Right ventricle myocardium superior (tissue), 1 donor: ENCODE data around the gene TUBGCP3. TPM values are rescaled to one million over a fixed set of nuclear protein-coding genes. Genes with fewer than 3 reads are reported as not detected.
"Not testable (repeated sequence)": the region's sequence is repeated elsewhere in the genome, so short reads cannot be mapped to it uniquely, and the experiment has no call there.

Experiments used
- ATAC-seq: fragments of 200-7000 bp; cut with Tn5 transposase; one replicate; pipeline ENCODE4 v1.9.1; 2020; ENCODE audit warnings: mild to moderate bottlenecking; ENCODE audit not compliant: poor library complexity
- DNase-seq: peaks from one replicate; pipeline ENCODE4 v3.0.0-alpha.2; 2020
- intact Hi-C: fragments of 100-400 bp; cut with DNase I; formaldehyde crosslinking; loops from one replicate; pipeline ENCODE4 v1.11.2; 2022
- total RNA-seq: library from RNA; stranded (reverse); fragmentation: NEBNext Ultra II Directional; extraction: Animal tissue kit (Norgen Biotek cat#: 25700); gene quantifications from one replicate; pipeline ENCODE4 v1.2.1, GENCODE V29; 2021
- donor health status: DM: no; HTN: yes; CAD: no; lungs with severe emphysema.

Gene TUBGCP3
- total RNA-seq, 1 donor from 2014 or later, result 14.1 TPM

DNA sequence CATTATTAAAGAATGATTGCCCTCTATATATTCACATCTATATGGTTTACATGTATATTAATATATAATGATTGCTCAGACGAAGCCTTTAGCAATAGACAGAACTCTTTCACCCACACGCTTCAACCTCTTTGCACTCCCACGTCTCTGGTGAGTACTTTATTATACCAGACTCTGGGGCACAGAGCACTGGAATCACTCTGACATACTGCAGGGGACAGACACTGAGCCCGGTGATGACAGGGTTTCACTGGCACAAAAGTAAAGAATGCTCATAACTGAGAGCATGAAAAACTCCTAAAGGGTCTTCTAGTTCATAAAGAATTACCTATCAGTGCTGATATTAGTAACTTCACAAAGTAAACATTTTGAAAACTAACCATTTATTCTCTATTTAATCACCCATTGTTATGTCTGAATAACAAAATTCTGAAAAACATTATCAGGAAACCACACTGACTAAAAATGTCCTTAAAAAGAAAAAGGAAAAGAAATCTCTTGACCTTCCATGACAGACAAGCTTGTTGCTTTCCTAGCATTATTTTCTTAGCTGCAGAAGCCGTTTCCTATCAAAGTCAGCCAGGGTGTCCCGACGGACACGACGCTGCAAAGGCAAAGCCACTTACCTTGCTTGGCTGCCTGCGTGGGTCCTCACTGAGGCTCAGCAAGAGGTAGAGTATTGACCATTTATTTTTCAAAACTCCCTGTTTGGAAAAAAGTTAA, 29.1 kb downstream of the TUBGCP3 start:
- no peak for DNase-seq
- no peak for ATAC-seq
- intact Hi-C loops, result no loop called here

DNA sequence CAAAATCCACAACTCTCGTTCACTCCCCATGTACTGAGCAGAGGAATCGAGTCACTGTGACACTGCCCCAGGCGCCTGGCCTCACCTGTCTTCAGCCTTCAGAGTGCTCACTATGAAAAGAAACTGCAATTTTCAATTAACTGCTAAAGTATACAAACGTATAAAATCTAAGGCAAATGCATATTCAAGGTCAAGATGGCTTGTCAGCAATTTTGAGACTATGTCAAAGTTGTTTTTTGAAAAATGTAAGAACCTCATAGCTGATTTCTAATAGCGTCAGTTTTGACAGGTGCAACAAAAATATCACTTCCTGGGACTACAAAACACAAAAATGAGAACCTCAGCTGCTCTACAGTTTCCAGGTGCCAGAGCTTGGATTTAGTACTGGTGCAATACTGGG, 31.4 kb downstream of the TUBGCP3 start:
- DNase-seq, result no peak
- intact Hi-C loops, result no loop called here
- ATAC-seq, result no peak

DNA sequence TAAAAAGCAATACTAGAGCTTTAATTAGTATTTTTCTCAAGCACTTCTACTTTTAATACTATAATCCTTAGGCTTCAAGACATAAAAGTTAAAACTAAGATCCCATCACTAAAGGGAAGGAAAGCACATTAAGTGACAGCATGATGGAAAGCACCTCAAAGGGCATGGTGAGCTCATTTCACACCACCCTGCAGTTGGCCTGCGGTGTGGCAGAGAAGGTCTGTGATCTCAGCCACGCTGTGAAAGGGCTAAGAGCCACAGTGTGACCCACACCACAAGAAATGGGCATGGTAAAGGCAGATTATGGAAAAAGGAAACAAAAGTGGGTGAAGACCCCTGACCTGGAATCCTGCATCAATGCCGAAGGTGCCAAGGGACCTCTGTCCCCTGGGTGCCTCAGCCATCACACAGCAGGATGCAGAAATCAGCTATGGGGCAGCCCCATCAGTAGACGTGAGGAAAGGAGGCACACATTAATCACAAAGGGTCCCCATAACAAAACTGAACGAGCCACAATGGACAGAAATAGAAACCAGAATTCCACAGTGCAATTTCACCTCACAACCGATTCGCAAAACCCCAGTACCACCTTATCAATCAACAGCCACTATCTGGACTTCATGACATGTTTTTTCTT, 33.6 kb downstream of the TUBGCP3 start:
- intact Hi-C loops, result no loop called here
- no peak for DNase-seq
- no peak for ATAC-seq

DNA sequence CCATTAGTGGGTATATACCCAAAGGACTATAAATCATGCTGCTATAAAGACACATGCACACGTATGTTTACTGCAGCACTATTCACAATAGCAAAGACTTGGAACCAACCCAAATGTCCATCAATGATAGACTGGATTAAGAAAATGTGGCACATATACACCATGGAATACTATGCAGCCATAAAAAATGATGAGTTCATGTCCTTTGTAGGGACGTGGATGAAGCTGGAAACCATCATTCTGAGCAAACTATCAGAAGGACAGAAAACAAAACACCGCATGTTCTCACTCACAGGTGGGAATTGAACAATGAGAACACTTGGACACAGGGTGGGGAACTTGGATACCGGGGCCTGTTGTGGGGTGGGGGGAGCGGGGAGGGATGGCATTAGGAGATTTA, 39.0 kb downstream of the TUBGCP3 start:
- DNase-seq, ATAC-seq, intact Hi-C loops: not testable (repeated sequence)

DNA sequence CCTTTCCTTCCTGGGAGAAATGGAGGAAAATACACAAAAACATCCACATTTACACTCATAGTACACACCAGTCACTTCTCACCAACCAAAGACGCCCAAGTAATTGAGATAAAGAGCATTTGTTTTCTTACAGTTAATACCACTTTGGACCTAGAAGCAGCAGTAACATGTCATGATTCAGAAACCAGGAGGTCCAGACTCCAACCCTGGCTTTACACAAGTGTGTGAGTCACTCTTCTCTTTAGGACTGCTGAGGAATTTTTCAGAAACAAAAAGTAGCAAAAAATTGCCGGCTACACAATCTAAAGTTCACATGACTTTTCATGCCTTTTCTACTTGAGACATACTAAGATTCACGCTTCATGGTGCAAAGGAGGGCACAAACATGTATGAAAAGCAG, 42.1 kb downstream of the TUBGCP3 start:
- intact Hi-C loops, result no loop called here
- DNase-seq (no peak), ATAC-seq (no peak)

DNA sequence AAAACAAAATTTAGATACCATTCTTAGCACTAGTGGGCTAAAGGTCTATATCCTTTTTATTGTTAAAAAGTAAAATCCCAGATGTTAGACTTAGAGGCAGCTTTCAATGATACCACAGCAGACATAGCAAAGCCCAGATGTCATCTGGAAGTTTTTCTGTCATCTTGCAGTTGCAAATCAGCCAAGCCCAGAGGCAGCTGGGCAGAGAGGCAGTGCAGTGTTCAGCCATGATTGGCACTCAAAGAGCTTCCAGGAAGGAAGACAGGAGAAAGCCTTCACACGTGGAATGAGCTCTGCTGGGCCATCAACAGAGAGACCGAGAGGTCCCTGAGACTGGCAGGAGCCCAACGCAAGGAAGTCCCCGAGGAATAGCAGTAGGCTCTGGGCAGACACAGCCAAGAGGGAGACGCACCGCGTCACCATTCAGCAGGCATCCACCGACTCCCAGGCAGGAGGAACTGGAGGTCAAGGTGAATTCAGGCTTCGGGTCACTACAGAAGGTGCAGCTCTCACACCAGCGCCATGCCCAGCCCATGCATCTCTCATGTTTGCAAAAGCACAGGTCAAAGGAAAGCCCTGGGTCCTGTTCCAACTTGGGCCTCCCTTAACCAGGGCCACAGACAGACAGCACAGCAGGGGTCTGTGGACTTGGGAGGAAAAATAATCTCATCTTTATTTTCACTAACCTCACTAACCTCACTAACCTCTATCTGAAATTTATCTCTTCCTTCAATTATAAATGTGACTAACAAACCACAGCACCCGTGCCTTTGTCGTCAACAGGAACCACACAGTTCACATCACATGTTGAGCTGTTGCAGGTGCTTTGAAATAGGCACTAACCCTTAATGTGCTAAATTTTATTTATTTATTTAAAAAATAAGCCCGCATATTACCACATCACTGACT, 54.9 kb downstream of the TUBGCP3 start:
- no peak for DNase-seq
- intact Hi-C loops, result no loop called here
- no peak for ATAC-seq

DNA sequence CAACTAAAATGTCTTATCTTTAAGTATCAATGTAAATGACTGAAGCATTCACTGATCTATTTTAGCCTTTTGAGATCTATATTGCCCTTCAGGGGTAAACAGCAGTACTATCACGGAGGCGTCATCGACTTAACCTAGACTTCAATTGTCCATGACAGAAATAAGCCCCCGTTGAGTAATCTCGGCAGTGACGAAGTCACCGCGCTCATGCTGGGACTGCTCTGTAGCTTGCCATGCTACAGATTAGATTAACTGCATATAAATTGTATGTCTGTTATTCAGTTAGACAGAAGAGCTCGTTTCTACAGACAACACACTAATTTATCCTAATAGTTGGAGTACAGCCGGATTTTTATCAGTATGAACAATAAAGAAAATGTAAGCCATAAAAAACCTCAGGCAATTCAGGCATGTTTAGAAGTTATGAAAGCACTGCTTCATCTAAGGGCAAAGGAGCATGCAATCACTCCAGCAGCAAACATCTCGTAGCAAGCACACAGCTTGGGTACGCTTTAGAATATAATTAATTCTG, 56.6 kb downstream of the TUBGCP3 start:
- DNase-seq, result no peak
- intact Hi-C loops, result no loop called here
- ATAC-seq, result no peak

DNA sequence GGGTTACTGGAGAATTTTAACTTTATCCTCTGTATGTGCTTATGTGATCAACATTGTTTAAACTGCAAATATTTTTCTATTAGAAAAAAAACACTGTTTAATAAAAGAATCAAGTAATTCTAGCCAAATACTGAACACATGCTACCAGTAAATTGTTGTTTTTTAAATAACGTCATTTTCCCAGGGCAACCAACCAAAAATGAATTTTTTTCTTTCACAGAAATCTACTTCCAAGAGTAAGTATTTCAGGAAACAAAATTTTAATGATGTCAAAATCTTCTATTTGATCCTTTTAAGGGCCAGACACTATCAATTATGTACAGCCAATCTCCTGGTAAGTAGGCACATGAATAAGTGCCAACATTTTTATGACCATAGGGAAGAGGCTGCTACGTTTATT, 57.1 kb downstream of the TUBGCP3 start:
- intact Hi-C loops, result no loop called here
- ATAC-seq, result no peak
- no peak for DNase-seq

DNA sequence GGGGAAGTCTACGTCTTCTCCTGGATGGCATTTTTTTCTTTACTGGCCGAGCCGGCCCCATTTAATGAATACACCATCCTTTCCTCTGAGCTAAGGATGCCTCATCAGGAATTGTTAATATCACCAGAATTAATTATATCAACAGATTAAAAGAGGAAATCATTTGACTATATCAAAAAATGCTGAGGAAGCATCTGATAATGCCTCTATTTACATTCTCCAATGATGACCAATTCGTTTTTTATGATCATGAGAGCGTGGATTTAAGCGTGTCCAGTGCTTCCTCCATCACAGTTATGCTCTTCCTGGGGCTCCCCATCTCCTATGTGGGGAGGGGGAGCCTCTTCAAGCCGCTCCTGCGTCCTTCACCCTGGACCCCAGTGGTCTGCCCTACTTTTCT, 58.7 kb downstream of the TUBGCP3 start:
- DNase-seq (no peak), ATAC-seq (no peak)
- intact Hi-C loops, result no loop called here

DNA sequence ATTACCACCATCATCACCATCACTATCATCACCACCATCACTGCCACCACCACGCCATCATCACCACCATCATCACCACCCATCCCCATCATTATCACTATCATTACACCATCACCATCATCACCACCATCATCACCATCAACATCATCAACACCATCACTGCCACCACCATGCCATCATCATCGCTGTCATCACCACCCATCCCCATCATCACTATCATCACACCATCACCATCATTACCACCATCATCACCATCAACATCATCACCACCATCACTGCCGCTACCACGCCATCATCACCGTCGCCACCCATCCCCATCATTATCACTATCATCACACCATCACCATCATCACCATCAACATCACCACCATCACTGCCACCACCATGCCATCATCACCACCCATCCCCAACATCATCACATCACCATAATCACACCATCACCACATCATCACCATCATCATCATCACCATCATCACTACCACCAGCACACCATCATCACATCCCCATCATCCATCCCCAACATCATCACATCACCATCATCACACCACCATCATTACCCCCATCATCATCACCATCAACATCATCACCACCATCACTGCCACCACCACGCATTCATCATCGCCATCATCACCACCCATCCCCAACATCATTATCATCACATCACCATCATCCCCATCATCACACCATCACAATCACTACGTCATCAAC, 61.7 kb downstream of the TUBGCP3 start:
- ATAC-seq (no peak), DNase-seq (no peak)
- intact Hi-C loops, result no loop called here

DNA sequence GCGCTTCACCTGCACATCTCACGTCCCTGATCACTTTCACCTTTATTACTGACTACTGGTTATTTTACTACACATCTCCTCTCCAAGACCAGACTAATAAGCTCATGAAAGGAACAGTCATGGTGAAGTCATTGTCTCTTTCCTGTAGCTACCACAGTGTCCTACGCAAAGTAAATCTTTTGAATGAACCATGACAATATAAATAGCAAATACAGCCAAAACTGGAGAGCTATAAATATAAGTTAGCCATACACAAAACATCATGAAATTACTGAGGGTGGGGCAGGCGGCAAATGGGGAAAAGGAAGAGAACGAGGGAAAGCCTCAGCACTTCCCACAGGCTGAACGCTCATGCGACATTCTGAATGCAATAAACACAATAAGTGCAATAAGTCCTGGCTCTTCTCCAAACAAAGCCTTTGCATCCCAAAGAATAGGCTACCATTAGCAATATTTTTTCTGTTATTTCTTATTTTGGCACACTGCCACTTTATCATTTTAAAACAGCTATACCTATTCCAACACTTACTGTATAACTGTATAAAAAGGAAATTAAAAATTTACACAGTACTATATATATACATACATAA, 62.5 kb downstream of the TUBGCP3 start:
- no peak for DNase-seq
- no peak for ATAC-seq
- intact Hi-C loops, result no loop called here

DNA sequence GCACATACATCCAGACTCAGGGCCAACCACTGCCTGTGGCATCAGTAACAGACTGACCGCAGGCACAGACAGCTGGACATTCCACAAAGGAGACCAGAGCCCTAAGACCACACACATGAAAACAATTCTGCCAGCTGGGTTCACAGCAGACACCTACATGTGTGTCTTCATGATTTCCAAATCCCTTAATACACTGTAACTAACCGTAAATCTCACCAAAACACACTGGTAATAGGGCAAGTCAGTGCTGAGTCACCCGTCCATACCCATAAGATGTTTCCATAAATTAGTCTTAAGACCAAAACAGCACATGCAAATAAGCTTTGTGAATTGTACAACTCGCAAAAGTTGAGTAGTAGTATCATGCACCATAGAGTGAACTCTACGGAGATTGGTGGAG, 65.4 kb downstream of the TUBGCP3 start:
- no peak for DNase-seq
- intact Hi-C loops, result no loop called here
- ATAC-seq, result no peak

DNA sequence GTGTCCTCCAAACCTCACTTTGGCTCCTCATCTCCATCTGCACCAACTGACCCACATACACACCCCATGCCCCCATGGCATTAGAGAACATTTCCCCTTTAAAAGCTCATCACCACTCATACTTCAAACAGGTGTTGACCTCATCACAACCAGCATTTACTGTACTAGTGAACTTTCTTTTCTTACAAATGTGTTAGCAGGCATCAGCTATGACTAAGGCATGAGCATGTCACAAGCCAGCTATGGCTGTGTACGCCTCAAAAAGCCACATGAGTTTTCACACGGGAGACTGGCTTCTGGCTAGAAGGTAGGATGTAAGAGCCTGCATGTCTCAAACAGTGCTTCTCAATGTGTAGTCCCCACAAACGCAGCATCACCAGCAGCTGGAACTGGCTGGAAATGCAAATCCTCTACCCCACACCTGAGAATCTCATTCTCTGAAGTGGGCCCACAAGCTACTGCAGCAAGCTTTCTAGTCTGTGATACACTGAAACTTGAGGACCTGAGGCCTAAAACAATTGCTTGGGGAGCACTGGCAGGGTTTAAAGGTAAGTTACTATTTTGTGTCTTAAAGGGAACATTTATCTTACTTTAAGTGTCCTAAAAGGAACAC, 66.8 kb downstream of the TUBGCP3 start:
- DNase-seq, result no peak
- intact Hi-C loops, result no loop called here
- ATAC-seq, result no peak

DNA sequence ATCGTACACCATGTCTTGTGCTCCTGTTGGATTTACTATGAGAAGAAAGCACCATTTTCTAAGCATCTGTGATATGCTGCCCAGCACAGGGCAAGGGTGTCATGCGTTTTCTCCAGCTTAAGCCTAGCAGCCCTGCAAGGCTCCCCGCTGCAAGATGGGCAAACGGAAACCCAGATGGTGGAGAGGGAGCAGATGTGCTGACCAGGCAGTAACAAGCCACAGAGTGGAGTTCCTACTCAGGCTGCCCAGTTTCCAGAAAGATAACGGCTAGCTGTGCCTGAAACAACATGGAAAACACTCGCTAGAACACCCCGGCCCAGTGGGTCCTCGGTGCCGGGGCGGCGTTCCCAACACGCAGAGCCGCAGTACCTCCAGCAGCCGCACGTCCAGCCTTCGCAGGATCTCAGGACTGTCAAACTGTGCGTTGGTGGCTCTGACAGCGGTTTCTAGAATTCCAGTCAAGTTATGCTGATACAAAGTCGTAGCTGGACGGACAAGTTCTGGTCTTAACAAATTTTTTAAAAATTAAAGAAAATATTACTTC, 68.4 kb downstream of the TUBGCP3 start:
- ATAC-seq (no peak), DNase-seq (no peak)
- intact Hi-C loops, result no loop called here

DNA sequence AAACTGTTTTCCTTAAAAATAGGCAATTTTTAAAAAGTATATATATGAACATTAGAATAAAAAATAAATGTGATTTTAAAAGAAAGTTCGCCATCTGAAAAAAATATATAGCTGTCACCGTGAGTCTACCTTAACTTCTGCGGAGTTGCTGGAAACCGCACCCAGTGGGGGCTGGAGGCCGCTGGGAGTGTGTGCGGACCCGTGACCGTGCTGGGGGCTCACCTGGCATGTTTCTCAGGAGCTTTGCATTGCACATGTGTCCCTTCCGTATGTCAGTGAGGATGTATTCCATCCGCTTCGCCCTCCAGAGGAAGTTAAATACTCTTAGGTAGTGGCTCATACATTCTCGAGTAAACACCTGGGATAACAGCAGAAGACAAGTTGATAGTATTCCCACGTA, 71.7 kb downstream of the TUBGCP3 start:
- intact Hi-C loops, result no loop called here
- ATAC-seq (no peak), DNase-seq (no peak)

DNA sequence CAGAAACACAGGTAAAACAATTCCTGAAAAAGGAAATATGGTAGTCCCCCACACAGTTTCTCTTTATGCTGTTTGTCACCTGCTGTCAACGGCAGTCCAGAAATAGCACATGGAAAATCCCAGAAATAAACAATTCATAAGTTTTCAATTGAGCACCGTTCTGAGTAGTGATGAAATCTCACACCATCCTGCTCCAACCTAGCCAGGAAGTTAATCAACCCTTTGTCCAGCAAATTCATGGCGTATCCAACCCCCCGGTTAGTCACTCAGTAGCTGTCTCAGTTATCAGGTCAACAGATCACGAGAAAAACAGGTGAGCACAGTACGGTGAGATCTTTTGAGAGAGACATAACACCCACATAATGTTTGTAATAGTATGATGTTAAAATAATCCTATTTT, 74.2 kb downstream of the TUBGCP3 start:
- ATAC-seq, result no peak
- intact Hi-C loops, result no loop called here
- DNase-seq, result no peak

DNA sequence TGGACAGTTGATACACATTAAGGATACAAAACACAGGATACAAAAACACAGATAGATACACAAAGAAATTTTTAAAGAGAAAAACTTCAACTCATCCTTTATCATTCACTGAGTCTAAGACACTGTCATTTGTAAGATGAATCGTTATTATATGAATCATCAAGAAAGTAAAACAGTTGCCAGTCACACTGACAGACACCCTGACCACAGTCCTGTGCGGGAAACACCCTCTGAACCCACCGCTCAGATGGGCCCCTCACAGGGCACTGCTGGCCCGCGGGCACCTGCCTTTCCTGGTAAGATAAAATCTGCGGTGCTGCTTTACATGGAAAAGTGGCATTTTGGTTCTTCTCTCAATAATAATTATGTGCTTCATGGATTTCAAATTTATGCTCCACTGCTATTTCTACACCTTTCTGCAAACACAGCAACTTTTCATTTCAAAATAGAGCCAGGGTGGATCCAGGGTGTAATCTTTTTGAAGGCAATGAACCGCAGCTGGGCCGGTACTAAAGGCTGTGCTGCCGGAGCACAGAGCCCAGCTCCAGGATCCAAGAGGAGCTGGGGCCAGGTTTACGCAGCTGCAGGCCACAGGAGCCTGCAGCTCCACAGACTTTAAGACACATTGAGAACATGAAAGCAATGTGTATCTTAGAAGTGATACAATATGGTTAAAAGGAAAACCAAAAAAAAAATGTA, 76.8 kb downstream of the TUBGCP3 start:
- ATAC-seq (no peak), DNase-seq (no peak)
- intact Hi-C loops, result no loop called here
